COR-L47 (cell line): Measurements from ENCODE around the gene ISM1.

Experiments
- DNase-seq: peaks from one replicate; lab custom pipeline; 2025; lab: John Stamatoyannopoulos, UW

ISM1 gene

GRCh38 chr20:13348311-13349234, 127.5 kb downstream of the ISM1 start:
- DNase-seq: no peak

GRCh38 chr20:13349235-13349604, 128.1 kb downstream of the ISM1 start:
- no peak for DNase-seq
